OCI-LY7 (cell line): ENCODE measurements around the gene INTS1. TPM values are rescaled to one million over a fixed set of nuclear protein-coding genes. Genes with fewer than 3 reads are reported as not detected.
"Not testable (repeated sequence)": the region's sequence is repeated elsewhere in the genome, so short reads cannot be mapped to it uniquely, and the experiment has no call there.

Source experiments
- BruUV-seq: library from RNA; stranded (reverse); fragments of 400-500 nt; replicated peaks from 2 replicates; lab custom pipeline; 2021; lab: Mats Ljungman, UMichigan
- CTCF ChIA-PET: fragments of 300-600 bp; sonication (Branson Sonifier 250); formaldehyde crosslinking; loops from one replicate; lab custom pipeline; 2022; ENCODE audit warnings: antibody characterized with exemption; ENCODE audit not compliant: unreplicated experiment; lab: Charles Lee
- POLR2A ChIA-PET: fragments of 300-600 bp; sonication (Branson Sonifier 250); formaldehyde crosslinking; loops from one replicate; lab custom pipeline; 2022; ENCODE audit warnings: antibody characterized with exemption; lab: Charles Lee
- DNase-seq: peaks from one replicate; pipeline ENCODE4 v3.0.0-alpha.2; 2015; ENCODE audit warnings: low spot score
- H2AFZ ChIP-seq: fragments of 200-600 bp; sonication (generic), shearing (Covaris generic); 2 replicates; pipeline ENCODE4 v1.6.1; 2014; ENCODE audit warnings: mild to moderate bottlenecking, antibody characterized with exemption, low read length, moderate library complexity
- H3K27ac ChIP-seq: fragments of 200-600 bp; sonication (generic); 2 replicates; pipeline ENCODE4 v1.5.1; 2014; ENCODE audit warnings: mixed run types, low read depth, mild to moderate bottlenecking, moderate library complexity, low read length, inconsistent platforms; ENCODE audit not compliant: poor library complexity, severe bottlenecking
- H3K36me3 ChIP-seq: fragments of 200-600 bp; sonication (generic); 2 replicates; pipeline ENCODE4 v1.6.1; 2014; ENCODE audit warnings: mild to moderate bottlenecking, antibody characterized with exemption, low read length, moderate library complexity, mixed read lengths; ENCODE audit not compliant: insufficient read depth
- H3K4me1 ChIP-seq: fragments of 200-600 bp; sonication (generic); 2 replicates; pipeline ENCODE4 v1.5.1; 2014; ENCODE audit warnings: mild to moderate bottlenecking, low read length; ENCODE audit not compliant: insufficient read depth, poor library complexity, severe bottlenecking
- H3K4me2 ChIP-seq: fragments of 200-600 bp; sonication (generic); 2 replicates; pipeline ENCODE4 v1.6.1; 2014; ENCODE audit warnings: mild to moderate bottlenecking, low read length
- H3K4me3 ChIP-seq: fragments of 200-600 bp; sonication (generic); 2 replicates; pipeline ENCODE4 v1.5.1; 2014; ENCODE audit warnings: mild to moderate bottlenecking, low read depth, low read length; ENCODE audit not compliant: poor library complexity, severe bottlenecking
- H3K79me2 ChIP-seq: fragments of 200-600 bp; sonication (generic); 2 replicates; pipeline ENCODE4 v1.6.1; 2016; ENCODE audit warnings: low read depth, mild to moderate bottlenecking, low read length, moderate library complexity, mixed read lengths; ENCODE audit not compliant: insufficient read depth
- H3K9me2 ChIP-seq: fragments of 200-600 bp; sonication (generic); 2 replicates; pipeline ENCODE4 v1.6.1; 2016; ENCODE audit warnings: mild to moderate bottlenecking, low read length, mixed read lengths; ENCODE audit not compliant: insufficient read depth
- H3K9me3 ChIP-seq: fragments of 200-600 bp; sonication (generic); 2 replicates; pipeline ENCODE4 v1.6.1; 2014; ENCODE audit warnings: mild to moderate bottlenecking, mixed run types, low read length, mixed read lengths
- H4K20me1 ChIP-seq: fragments of 200-600 bp; sonication (generic); 2 replicates; pipeline ENCODE4 v1.6.1; 2014; ENCODE audit warnings: mild to moderate bottlenecking, antibody characterized with exemption, low read length, moderate library complexity, mixed read lengths; ENCODE audit not compliant: insufficient read depth
- EZH2phosphoT487 ChIP-seq: fragments of 200-600 bp; sonication (generic); IDR thresholded peaks from 2 replicates; pipeline ENCODE4 v1.6.1; 2018; ENCODE audit warnings: low read depth, borderline replicate concordance, mild to moderate bottlenecking, mixed run types, antibody characterized with exemption, low read length, moderate library complexity, mixed read lengths
- intact Hi-C: fragments of 100-400 bp; cut with micrococcal nuclease; formaldehyde crosslinking; loops from one replicate; pipeline ENCODE4 v1.10.0; 2022; ENCODE audit not compliant: unreplicated experiment
- total RNA-seq, 2 experiments: library from RNA; depleted of rRNA in 1 of 2; stranded (reverse); fragments of >200 nt in 1 of 2; shearing (Covaris generic) in 1 of 2; gene quantifications; 2 replicates each; pipeline ENCODE4 v1.2.3, GENCODE V29; 2014 to 2022
- TF ChIP-seq, protein P1 (sequence below): fragments of 200-600 bp; sonication (generic); conservative IDR thresholded peaks from 2 replicates; pipeline ENCODE4 v1.5.1; 2014; ENCODE audit warnings: mild to moderate bottlenecking, antibody characterized with exemption, low read length, moderate library complexity, mixed read lengths

The INTS1 gene
- total RNA-seq, 2 experiments from 2014 or later, result 83.6 to 188 TPM

DNA sequence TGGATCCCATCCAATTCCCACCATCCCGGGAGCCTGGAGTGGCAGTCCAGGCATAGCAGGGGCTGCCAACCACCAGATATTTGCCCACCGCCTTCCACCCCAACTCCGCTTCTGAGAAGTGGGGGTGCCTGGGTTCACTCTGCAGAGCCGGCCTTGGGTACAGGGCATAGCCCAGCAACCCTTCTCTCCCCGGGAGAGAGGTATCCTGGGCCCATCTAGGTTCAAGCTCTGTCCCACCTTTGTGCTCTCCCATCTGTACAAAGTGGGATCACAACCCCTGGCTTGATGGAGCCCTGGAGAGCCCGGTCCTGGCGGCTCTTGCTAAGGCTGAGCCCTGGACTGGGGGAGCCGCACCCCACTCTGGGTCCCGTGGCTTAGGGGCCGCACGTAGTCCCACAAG lies 57.1 kb downstream of the INTS1 start:
- no TSS peak for BruUV-seq
- ChIA-PET CTCF (no interaction called here), POLR2A (no interaction called here)

GRCh38 chr7:1446620-1447032 lies 57.6 kb downstream of the INTS1 start:
- Histone ChIP-seq H3K36me3 (no peaks in the 10 kb centered on the region), H3K9me3 (no peaks in the 10 kb centered on the region), H3K4me1 (no peaks in the 10 kb centered on the region), H3K9me2 (no peaks in the 10 kb centered on the region), H3K4me3 (no peak overlapping the region), H3K79me2 (no peaks in the 10 kb centered on the region), H2AFZ (no peak overlapping the region), H4K20me1 (no peaks in the 10 kb centered on the region), H3K27ac (no peak overlapping the region), H3K4me2 (no peak overlapping the region)
- ChIA-PET POLR2A (no interaction called here), CTCF (no interaction called here)
- TF ChIP-seq, protein P1, sequence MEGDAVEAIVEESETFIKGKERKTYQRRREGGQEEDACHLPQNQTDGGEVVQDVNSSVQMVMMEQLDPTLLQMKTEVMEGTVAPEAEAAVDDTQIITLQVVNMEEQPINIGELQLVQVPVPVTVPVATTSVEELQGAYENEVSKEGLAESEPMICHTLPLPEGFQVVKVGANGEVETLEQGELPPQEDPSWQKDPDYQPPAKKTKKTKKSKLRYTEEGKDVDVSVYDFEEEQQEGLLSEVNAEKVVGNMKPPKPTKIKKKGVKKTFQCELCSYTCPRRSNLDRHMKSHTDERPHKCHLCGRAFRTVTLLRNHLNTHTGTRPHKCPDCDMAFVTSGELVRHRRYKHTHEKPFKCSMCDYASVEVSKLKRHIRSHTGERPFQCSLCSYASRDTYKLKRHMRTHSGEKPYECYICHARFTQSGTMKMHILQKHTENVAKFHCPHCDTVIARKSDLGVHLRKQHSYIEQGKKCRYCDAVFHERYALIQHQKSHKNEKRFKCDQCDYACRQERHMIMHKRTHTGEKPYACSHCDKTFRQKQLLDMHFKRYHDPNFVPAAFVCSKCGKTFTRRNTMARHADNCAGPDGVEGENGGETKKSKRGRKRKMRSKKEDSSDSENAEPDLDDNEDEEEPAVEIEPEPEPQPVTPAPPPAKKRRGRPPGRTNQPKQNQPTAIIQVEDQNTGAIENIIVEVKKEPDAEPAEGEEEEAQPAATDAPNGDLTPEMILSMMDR, result no peak
- no TSS peak for BruUV-seq
- intact Hi-C loops, result no loop called here
- DNase-seq, result no peak

More for the DNA sequence above, 57.1 kb downstream of the INTS1 start:
- intact Hi-C loops, result no loop called here
- no peak for DNase-seq
- H4K20me1 ChIP-seq, result no peaks in the 10 kb centered on the region
- H3K79me2 ChIP-seq, result no peaks in the 10 kb centered on the region
- H3K4me3 ChIP-seq, result no peak overlapping the region
- H2AFZ ChIP-seq, result no peak overlapping the region
- no peak overlapping the region for H3K4me2 ChIP-seq
- H3K36me3 ChIP-seq, result no peaks in the 10 kb centered on the region
- H3K27ac ChIP-seq, result no peak overlapping the region
- TF ChIP-seq EZH2phosphoT487, result no peak
- TF ChIP-seq, protein P1, result no peak
- no peaks in the 10 kb centered on the region for H3K9me2 ChIP-seq
- no peaks in the 10 kb centered on the region for H3K9me3 ChIP-seq
- no peaks in the 10 kb centered on the region for H3K4me1 ChIP-seq

DNA sequence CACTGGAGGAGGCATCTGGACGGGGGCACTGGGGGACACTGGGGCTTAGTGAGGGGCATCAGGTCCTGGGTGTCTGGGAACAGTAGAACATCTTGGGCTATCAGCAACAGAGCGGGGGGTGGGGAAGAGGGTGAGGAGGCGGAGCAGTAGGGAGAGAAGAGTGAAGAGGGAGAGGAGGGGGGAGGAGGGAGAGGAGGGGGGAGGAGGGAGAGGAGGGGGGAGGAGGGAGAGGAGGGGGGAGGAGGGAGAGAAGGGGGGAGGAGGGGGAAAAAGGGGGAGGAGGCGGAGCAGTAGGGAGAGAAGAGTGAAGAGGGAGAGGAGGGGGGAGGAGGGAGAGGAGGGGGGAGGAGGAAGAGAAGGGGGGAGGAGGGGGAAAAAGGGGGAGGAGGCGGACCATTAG lies 58.2 kb downstream of the INTS1 start:
- H3K9me2 ChIP-seq, POLR2A ChIA-PET, H3K4me2 ChIP-seq, CTCF ChIA-PET, BruUV-seq, H3K9me3 ChIP-seq, H2AFZ ChIP-seq, H3K36me3 ChIP-seq, intact Hi-C loops, H3K4me1 ChIP-seq, H3K4me3 ChIP-seq, H3K79me2 ChIP-seq, H3K27ac ChIP-seq, DNase-seq, H4K20me1 ChIP-seq: not testable (repeated sequence)
